ENCODE measurements around the gene TNIK. TPM values are rescaled to one million over a fixed set of nuclear protein-coding genes. Genes with fewer than 3 reads are reported as not detected.

TNIK gene
- total and polyA plus RNA-seq, 10 of the 15 experiments (the other 5 are each of a cell fraction or from before 2014, with no cell fraction given), result 13.9 to 74.3 (median 48.2) TPM

GRCh38 chr3:171266034-171266739 lies 194.0 kb downstream of the TNIK start:
- in situ Hi-C loops (cut with MboI), result no loop called here
- H3K4me3 ChIP-seq, result no peak overlapping the region; the same call in 1 of the 2 replicates
- H3K27me3 ChIP-seq (replicated peaks in 1 of 2; ENCODE audit: control insufficient read depth in 2 of 2, insufficient read depth in 2 of 2, low read length in 1 of 2), result no peaks in the 10 kb centered on the region
- no peak for FAIRE-seq
- WGBS (ENCODE audit: insufficient coverage, insufficient replicate concordance, low lambda C conversion rate, missing lambda C conversion rate), result 87% methylated on average over 4 of the region's 4 CpGs
- no peaks in the 10 kb centered on the region for H4K20me1 ChIP-seq (ENCODE audit: control insufficient read depth, insufficient read depth)
- peaks cover 96% of the 10 kb centered on the region for H3K79me2 ChIP-seq (ENCODE audit: control insufficient read depth, insufficient read depth, low read length)
- BruUV-seq (replicated peaks), result no TSS peak
- H3K27ac ChIP-seq (ENCODE audit: control insufficient read depth, insufficient read depth), result peak overlapping the region; percentile 77
- POLR2A ChIA-PET, result interaction anchor here (3.4 kb wide), 1 partner anchor 11 kb away, joined by 11 read pairs; no protein-coding TSS in a partner anchor
- ATAC-seq, result no peak
- no peaks in the 10 kb centered on the region for H3K9me3 ChIP-seq (replicated peaks; ENCODE audit: control insufficient read depth, insufficient read depth, low read length)
- no peaks in the 10 kb centered on the region; a peak in 1 of 4 replicates for H3K36me3 ChIP-seq (ENCODE audit: control insufficient read depth in 2 of 2, insufficient read depth in 2 of 2, low read length in 1 of 2)
- H3K4me2 ChIP-seq (ENCODE audit: control insufficient read depth, insufficient read depth), result peak overlapping the region; percentile 80
- intact Hi-C loops (cut with micrococcal nuclease; ENCODE audit: unreplicated experiment), result no loop called here
- CTCF ChIA-PET, result interaction anchor here (1.6 kb wide), 1 partner anchor 16 kb away, joined by 5 read pairs; no protein-coding TSS in a partner anchor
- peak overlapping the region; percentile 33; the same call in 1 of the 2 replicates for H3K9ac ChIP-seq (ENCODE audit: control insufficient read depth, insufficient read depth, low read length)
- no peak for TF ChIP-seq HDAC6 (IDR thresholded peaks at IDR 0.05; ENCODE audit: unreplicated experiment)
- 0 out of 4 replicates have a peak, but pooled peaks of 1 of the 2 experiments have one; percentile 26 for TF ChIP-seq IKZF2 (IDR thresholded peaks at IDR 0.05)
- TF ChIP-seq TCF3 (IDR thresholded peaks at IDR 0.05; ENCODE audit: borderline replicate concordance, insufficient read depth, low read depth, low read length), result no peak
- TF ChIP-seq ATF3 (IDR thresholded peaks at IDR 0.05; ENCODE audit: borderline replicate concordance, extremely low read depth, low read depth, low read length), result no peak
- TF ChIP-seq SIX5 (IDR thresholded peaks at IDR 0.05; ENCODE audit: low read depth, low read length, severe bottlenecking), result no peak
- SMC1A ChIA-PET (ENCODE audit: uncharacterized antibody, unreplicated experiment), result interaction anchor here (0.9 to 28.2 kb wide), 5 partner anchors 14 to 186 kb away, joined by 3 to 657 read pairs (median 5); no protein-coding TSS in a partner anchor
- no peak for DNase-seq (ENCODE audit: low read depth, low spot score)
- RAD21 ChIA-PET (ENCODE audit: unreplicated experiment), result interaction anchor here (2.0 to 6.4 kb wide), 3 partner anchors 9 to 81 kb away, joined by 4 to 68 read pairs (median 60); no protein-coding TSS in a partner anchor
- H2AFZ ChIP-seq (ENCODE audit: control insufficient read depth, low read depth, low read length), result no peak overlapping the region
- peaks cover 75% of the 10 kb centered on the region for H3K4me1 ChIP-seq (ENCODE audit: control insufficient read depth, insufficient read depth, low read length)

Data from GM12878 (cell line).